Measurements from ENCODE around the gene LHFPL2.

DNA sequence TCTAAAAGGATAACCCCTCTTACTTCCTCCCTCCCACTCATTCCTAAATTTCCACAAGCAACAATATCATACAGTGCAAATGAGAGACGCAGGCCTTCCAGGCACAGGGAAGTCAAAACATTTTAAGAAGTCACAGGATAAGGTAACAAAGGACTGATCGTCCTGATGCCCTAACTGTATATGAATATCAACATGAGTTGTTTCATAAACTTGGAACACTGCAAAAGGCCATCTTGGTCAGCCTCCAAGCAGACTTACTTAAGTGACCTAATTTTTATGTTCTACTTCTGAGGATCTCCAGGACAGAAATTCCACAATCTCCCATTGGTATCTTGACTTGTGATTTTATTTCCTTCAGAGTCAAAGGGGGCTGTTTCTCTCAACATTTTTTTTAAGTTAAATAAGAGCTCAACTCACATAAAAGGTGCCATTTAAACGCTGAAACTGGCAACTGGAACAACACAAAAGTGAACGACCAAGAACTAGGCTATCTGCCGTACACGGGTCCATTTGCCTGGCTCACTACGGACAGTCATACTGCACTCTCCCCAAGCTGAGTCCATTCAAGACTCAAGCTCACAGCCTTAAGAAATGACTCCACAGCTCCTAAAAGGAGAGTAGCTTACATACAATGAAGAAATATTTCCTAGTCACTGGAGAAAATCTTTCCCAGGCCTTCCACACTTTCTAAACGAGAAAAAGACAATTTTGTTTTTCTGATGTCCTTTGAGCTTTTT lies 71.3 kb downstream of the LHFPL2 start:
- TF ChIP-seq CCAR2 (IDR thresholded peaks at IDR 0.05; ENCODE audit: low read depth, low read length) (no peak), TAF1 (IDR thresholded peaks at IDR 0.05; ENCODE audit: control insufficient read depth, extremely low read depth, insufficient read depth, low read length, severe bottlenecking) (no peak), POLR2A (conservative IDR thresholded peaks at IDR 0.05) (no peak), ZNF589 (CRISPR knock-in tag; IDR thresholded peaks at IDR 0.05; ENCODE audit: low read depth) (no peak), NR2C1 (IDR thresholded peaks at IDR 0.05) (no peak), NR2C1 (tag; IDR thresholded peaks at IDR 0.05) (no peak), ATF7 (IDR thresholded peaks at IDR 0.05) (no peak), CEBPB (tag; IDR thresholded peaks at IDR 0.05) (no peak), ARHGAP35 (IDR thresholded peaks at IDR 0.05; ENCODE audit: partially characterized antibody) (no peak), NFYB (IDR thresholded peaks at IDR 0.05; ENCODE audit: extremely low read depth, insufficient read length) (no peak)
- TF ChIP-seq, protein P1, sequence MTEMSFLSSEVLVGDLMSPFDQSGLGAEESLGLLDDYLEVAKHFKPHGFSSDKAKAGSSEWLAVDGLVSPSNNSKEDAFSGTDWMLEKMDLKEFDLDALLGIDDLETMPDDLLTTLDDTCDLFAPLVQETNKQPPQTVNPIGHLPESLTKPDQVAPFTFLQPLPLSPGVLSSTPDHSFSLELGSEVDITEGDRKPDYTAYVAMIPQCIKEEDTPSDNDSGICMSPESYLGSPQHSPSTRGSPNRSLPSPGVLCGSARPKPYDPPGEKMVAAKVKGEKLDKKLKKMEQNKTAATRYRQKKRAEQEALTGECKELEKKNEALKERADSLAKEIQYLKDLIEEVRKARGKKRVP (CRISPR knock-in tag; IDR thresholded peaks at IDR 0.05), result no peak
- TF ChIP-seq, protein P2, sequence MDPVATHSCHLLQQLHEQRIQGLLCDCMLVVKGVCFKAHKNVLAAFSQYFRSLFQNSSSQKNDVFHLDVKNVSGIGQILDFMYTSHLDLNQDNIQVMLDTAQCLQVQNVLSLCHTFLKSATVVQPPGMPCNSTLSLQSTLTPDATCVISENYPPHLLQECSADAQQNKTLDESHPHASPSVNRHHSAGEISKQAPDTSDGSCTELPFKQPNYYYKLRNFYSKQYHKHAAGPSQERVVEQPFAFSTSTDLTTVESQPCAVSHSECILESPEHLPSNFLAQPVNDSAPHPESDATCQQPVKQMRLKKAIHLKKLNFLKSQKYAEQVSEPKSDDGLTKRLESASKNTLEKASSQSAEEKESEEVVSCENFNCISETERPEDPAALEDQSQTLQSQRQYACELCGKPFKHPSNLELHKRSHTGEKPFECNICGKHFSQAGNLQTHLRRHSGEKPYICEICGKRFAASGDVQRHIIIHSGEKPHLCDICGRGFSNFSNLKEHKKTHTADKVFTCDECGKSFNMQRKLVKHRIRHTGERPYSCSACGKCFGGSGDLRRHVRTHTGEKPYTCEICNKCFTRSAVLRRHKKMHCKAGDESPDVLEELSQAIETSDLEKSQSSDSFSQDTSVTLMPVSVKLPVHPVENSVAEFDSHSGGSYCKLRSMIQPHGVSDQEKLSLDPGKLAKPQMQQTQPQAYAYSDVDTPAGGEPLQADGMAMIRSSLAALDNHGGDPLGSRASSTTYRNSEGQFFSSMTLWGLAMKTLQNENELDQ (CRISPR knock-in tag; IDR thresholded peaks at IDR 0.05; ENCODE audit: borderline replicate concordance), result no peak
- TF ChIP-seq, protein P3, sequence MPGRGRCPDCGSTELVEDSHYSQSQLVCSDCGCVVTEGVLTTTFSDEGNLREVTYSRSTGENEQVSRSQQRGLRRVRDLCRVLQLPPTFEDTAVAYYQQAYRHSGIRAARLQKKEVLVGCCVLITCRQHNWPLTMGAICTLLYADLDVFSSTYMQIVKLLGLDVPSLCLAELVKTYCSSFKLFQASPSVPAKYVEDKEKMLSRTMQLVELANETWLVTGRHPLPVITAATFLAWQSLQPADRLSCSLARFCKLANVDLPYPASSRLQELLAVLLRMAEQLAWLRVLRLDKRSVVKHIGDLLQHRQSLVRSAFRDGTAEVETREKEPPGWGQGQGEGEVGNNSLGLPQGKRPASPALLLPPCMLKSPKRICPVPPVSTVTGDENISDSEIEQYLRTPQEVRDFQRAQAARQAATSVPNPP (IDR thresholded peaks at IDR 0.05; ENCODE audit: borderline replicate concordance, insufficient read depth, insufficient read length), result no peak

Data from K562 (cell line).